B cell (primary cell): ENCODE results near the gene UBAC2. TPM values are rescaled to one million over a fixed set of nuclear protein-coding genes. Genes with fewer than 3 reads are reported as not detected.

Experiments used
- ATAC-seq: fragments of 200-7000 bp; cut with Tn5 transposase; one replicate; pipeline ENCODE4 v1.10.0; 2021; ENCODE audit warnings: low read depth, mild to moderate bottlenecking, moderate number of reproducible peaks, moderate library complexity
- CTCF ChIA-PET: fragments of 350-600 bp; sonication (Branson Sonifier 250); formaldehyde crosslinking; loops from one replicate; lab custom pipeline; 2021; ENCODE audit warnings: antibody characterized with exemption, inconsistent platforms; lab: Charles Lee
- POLR2A ChIA-PET: fragments of 350-600 bp; sonication (Branson Sonifier 250); formaldehyde crosslinking; loops from one replicate; lab custom pipeline; 2021; ENCODE audit warnings: antibody characterized with exemption; lab: Charles Lee
- DNase-seq: peaks from one replicate; pipeline ENCODE4 v3.0.0; 2013
- H2AFZ ChIP-seq: 2 replicates; pipeline ENCODE4 v1.6.1; 2012; ENCODE audit warnings: mild to moderate bottlenecking, low read depth, low read length; ENCODE audit not compliant: insufficient read depth, poor library complexity, severe bottlenecking
- H3K27ac ChIP-seq, 2 donors: 1 replicate in 1 of 2; 2 replicates in 1 of 2; pipeline ENCODE4 v1.5.1; 2012 to 2013; ENCODE audit warnings: low read length in 2 of 2, mild to moderate bottlenecking in 2 of 2, moderate library complexity in 1 of 2
- H3K27me3 ChIP-seq, 4 experiments: fragments of 200-600 bp in 1 of 4; sonication (generic) in 1 of 4; replicated peaks in 1 of 4; 1 replicate in 2 of 4; 2 replicates in 2 of 4; pipeline versions ENCODE4 v1.6.1 to v1.7.0; 2013 to 2016; ENCODE audit warnings: low read length in 3 of 4, mild to moderate bottlenecking in 2 of 4, mixed read lengths in 1 of 4, moderate library complexity in 1 of 4; ENCODE audit not compliant: insufficient read depth in 4 of 4, control insufficient read depth in 3 of 4; ENCODE audit errors: control extremely low read depth in 1 of 4
- H3K36me3 ChIP-seq, 2 experiments: replicated peaks in 1 of 2; 1 replicate in 1 of 2; 2 replicates in 1 of 2; pipeline versions ENCODE4 v1.6.1 to v1.7.1; 2013; ENCODE audit warnings: low read length in 1 of 2; ENCODE audit not compliant: insufficient read depth in 2 of 2, control insufficient read depth in 1 of 2; ENCODE audit errors: control extremely low read depth in 1 of 2, extremely low read depth in 1 of 2
- H3K4me1 ChIP-seq, 2 donors: fragments of 200-600 bp in 1 of 2; sonication (generic) in 1 of 2; 1 replicate in 1 of 2; 2 replicates in 1 of 2; pipeline versions ENCODE4 v1.5.1 to v1.6.1; 2013 to 2017; ENCODE audit warnings: low read length in 2 of 2; ENCODE audit not compliant: control insufficient read depth in 2 of 2, insufficient read depth in 2 of 2
- H3K4me2 ChIP-seq: replicated peaks from 2 replicates; pipeline ENCODE3; 2012; ENCODE audit warnings: mild to moderate bottlenecking, low read depth, low read length; ENCODE audit not compliant: poor library complexity, severe bottlenecking
- H3K4me3 ChIP-seq, 5 experiments: fragments of 200-600 bp in 1 of 5; sonication (generic) in 1 of 5; 1 replicate in 3 of 5; 2 replicates in 2 of 5; pipeline versions ENCODE4 v1.5.1 to v1.7.0; 2011 to 2016; ENCODE audit warnings: low read length in 4 of 5, mild to moderate bottlenecking in 4 of 5, low read depth in 2 of 5, control low read depth in 1 of 5, moderate library complexity in 1 of 5; ENCODE audit not compliant: insufficient read depth in 1 of 5; ENCODE audit errors: control extremely low read depth in 1 of 5, extremely low read depth in 1 of 5
- H3K79me2 ChIP-seq: fragments of 200-600 bp; sonication (generic); one replicate; pipeline ENCODE4 v1.6.0; 2016; ENCODE audit warnings: low read length; ENCODE audit not compliant: control insufficient read depth, insufficient read depth
- H3K9ac ChIP-seq: fragments of 200-600 bp; sonication (generic); 2 replicates; pipeline ENCODE4 v1.6.1; 2017; ENCODE audit warnings: mild to moderate bottlenecking, low read length, moderate library complexity
- H3K9me3 ChIP-seq, 3 donors: one replicate each; pipeline versions ENCODE4 v1.6.1 to v1.7.1; 2013; ENCODE audit warnings: low read length in 2 of 3; ENCODE audit not compliant: control insufficient read depth in 2 of 3, insufficient read depth in 1 of 3; ENCODE audit errors: control extremely low read depth in 1 of 3
- H4K20me1 ChIP-seq: 2 replicates; pipeline ENCODE4 v1.6.0; 2012; ENCODE audit warnings: mild to moderate bottlenecking, low read length; ENCODE audit not compliant: insufficient read depth, control insufficient read depth, poor library complexity, severe bottlenecking
- H3K27ac Mint-ChIP-seq: one replicate; pipeline ENCODE4 v1.8.0; 2021; ENCODE audit warnings: mixed read lengths
- H3K27me3 Mint-ChIP-seq: one replicate; pipeline ENCODE4 v1.8.0; 2021; ENCODE audit warnings: mixed read lengths
- H3K4me1 Mint-ChIP-seq: one replicate; pipeline ENCODE4 v1.8.0; 2021; ENCODE audit warnings: mixed read lengths
- H3K4me3 Mint-ChIP-seq: one replicate; pipeline ENCODE4 v1.8.0; 2021; ENCODE audit warnings: mixed read lengths
- H3K9me3 Mint-ChIP-seq: one replicate; pipeline ENCODE4 v1.8.0; 2022; ENCODE audit warnings: mixed read lengths; ENCODE audit not compliant: insufficient read depth
- CTCF ChIP-seq: fragments of 200-600 bp; IDR thresholded peaks from one replicate; pipeline ENCODE4 v1.8.0; 2022; ENCODE audit warnings: antibody characterized with exemption, mild to moderate bottlenecking
- EZH2 ChIP-seq: IDR thresholded peaks from 2 replicates; pipeline ENCODE4 v1.6.1; 2012; ENCODE audit warnings: borderline replicate concordance, low read depth, mild to moderate bottlenecking, moderate library complexity, low read length; ENCODE audit not compliant: insufficient read depth, poor library complexity, severe bottlenecking
- WGBS: methylation state at CpG from one replicate; pipeline ENCODE4 v1.1.5; 2013; ENCODE audit warnings: missing lambda C conversion rate; ENCODE audit not compliant: insufficient coverage; 5-methylcytosine and 5-hydroxymethylcytosine counted together
- intact Hi-C: fragments of 100-400 bp; cut with micrococcal nuclease; formaldehyde crosslinking; loops from one replicate; pipeline ENCODE4 v1.10.0; 2022
- polyA plus RNA-seq: library from polyadenylated mRNA; depleted of rRNA; stranded (reverse); fragments of >200 nt; gene quantifications from 2 replicates; pipeline ENCODE4 v1.2.3, GENCODE V29; 2012
- total RNA-seq, 2 donors: library from RNA; stranded (reverse); fragments of 120-200 nt in 1 of 2; gene quantifications; 1 replicate in 1 of 2; 2 replicates in 1 of 2; pipeline versions ENCODE4 v1.2.3 to v1.2.4, GENCODE V29; 2013 to 2022

The UBAC2 gene
- total and polyA plus RNA-seq, 2 donors (not counting 1 experiment from before 2014, with no cell fraction given), result 56.3 to 60.8 TPM

DNA sequence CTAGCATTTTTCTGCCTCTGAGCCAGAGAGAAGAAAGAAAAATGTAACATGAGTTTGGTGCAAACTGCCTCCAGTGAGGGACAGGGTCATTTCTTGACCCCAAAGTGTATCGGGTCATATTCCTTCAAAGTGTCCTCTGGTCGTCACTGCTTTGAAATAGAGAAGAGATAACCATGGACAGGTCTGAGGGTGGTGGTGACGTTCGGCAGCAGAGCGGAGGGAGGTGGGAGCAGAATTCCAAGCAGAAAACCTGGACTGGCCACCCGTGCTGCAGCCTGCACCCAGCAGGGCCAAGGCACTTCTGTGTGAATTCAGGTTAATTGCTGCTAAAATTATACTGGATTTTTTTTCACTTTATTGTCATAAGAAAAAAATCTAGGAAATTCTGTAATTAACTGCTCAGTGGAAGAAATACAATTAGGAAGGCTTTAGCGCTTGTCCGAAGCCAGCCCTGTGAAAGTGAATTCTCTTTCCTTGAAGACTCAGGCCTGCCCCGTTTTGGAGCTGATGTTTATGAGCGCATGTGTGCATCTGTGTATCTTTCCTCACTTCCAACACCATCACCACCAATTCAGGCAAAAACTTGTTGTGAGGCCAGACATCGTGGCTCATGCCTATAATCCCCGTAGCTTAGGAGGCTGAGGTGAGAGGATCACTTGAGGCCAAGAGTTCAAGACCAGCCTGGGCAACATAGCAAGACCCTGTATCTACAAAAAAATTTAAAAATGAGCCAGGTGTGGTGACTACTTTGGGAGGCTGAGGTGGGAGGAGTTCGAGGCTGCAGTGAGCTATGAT lies 37.9 kb upstream of the UBAC2 start:
- Mint-ChIP-seq H3K27ac (no peak overlapping the region), H3K4me3 (no peak overlapping the region), H3K27me3 (peaks cover 20% of the 10 kb centered on the region), H3K4me1 (peaks cover 7% of the 10 kb centered on the region), H3K9me3 (no peaks in the 10 kb centered on the region)
- DNase-seq, result no peak
- Histone ChIP-seq H3K79me2 (no peaks in the 10 kb centered on the region), H3K9ac (no peak overlapping the region), H4K20me1 (no peaks in the 10 kb centered on the region), H3K4me1 (peaks cover 0 to 3% of the 10 kb centered on the region in 2 donors), H3K36me3 (no peaks in the 10 kb centered on the region), H3K27me3 (no peaks in the 10 kb centered on the region), H3K27ac (no peak overlapping the region), H3K4me2 (no peak overlapping the region), H3K4me3 (no peak overlapping the region), H3K9me3 (no peaks in the 10 kb centered on the region), H2AFZ (no peak overlapping the region)
- intact Hi-C loops, result no loop called here
- 98% methylated on average over 5 of the region's 13 CpGs for WGBS
- ATAC-seq, result no peak
- no peak for TF ChIP-seq EZH2
- TF ChIP-seq CTCF, result no peak
- ChIA-PET CTCF (no interaction called here), POLR2A (no interaction called here)

DNA sequence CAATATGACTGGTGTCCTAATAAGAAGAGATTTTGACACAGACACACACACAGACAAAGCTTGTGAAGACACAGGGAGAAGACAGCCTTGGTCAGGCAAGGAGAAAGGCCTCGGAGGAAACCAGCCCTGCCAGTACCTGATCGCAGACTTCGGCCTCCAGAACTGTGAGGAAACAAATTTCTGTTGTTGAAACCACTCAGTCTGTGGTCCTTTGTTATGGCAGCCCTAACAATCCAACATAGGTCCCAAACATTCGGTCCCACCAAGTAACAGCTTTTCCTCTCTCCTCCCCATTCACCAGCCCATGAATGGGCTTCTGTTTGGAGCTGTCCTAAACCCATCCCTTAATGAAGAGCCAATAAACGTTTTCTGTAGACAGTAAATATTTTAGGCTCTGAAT lies 36.4 kb upstream of the UBAC2 start:
- H3K36me3 ChIP-seq, result no peaks in the 10 kb centered on the region
- ChIA-PET POLR2A (no interaction called here), CTCF (interaction anchor here (0.8 kb wide), 1 partner anchor 12 kb away, joined by 4 read pairs; no protein-coding TSS in a partner anchor)
- no peak overlapping the region for H3K27ac Mint-ChIP-seq
- TF ChIP-seq EZH2 (no peak), CTCF (no peak)
- H3K4me3 Mint-ChIP-seq, result no peak overlapping the region
- H3K9me3 Mint-ChIP-seq, result no peaks in the 10 kb centered on the region
- H3K9me3 ChIP-seq, result no peaks in the 10 kb centered on the region
- no peak overlapping the region for H3K9ac ChIP-seq
- H3K27me3 Mint-ChIP-seq, result peaks cover 11% of the 10 kb centered on the region
- H2AFZ ChIP-seq, result no peak overlapping the region
- no peaks in the 10 kb centered on the region for H4K20me1 ChIP-seq
- peaks cover 0 to 3% of the 10 kb centered on the region in 2 donors for H3K4me1 ChIP-seq
- H3K4me1 Mint-ChIP-seq, result peaks cover 7% of the 10 kb centered on the region
- no peaks in the 10 kb centered on the region for H3K27me3 ChIP-seq
- H3K27ac ChIP-seq, result no peak overlapping the region
- H3K4me2 ChIP-seq, result no peak overlapping the region
- ATAC-seq (no peak), DNase-seq (no peak)
- H3K79me2 ChIP-seq, result no peaks in the 10 kb centered on the region
- H3K4me3 ChIP-seq, result no peak overlapping the region
- 100% methylated on average over 3 of the region's 5 CpGs for WGBS
- intact Hi-C loops, result no loop called here
